Occipital lobe (tissue), 2 donors: ENCODE measurements around the gene PPP1R2. TPM values are rescaled to one million over a fixed set of nuclear protein-coding genes. Genes with fewer than 3 reads are reported as not detected.

Experiments
- small RNA-seq: library from RNA; depleted of rRNA; stranded (forward); fragments of <200 nt; gene quantifications from one replicate; pipeline ENCODE3, GENCODE V24; 2014
- total RNA-seq: library from RNA; depleted of rRNA; stranded (reverse); fragments of >200 nt; gene quantifications from one replicate; pipeline ENCODE4 v1.2.3, GENCODE V29; 2014

PPP1R2 gene
- total RNA-seq, 1 donor from 2014 or later = 92.3 TPM

Small RNA genes lying within 50 kb of the gene (small RNA-seq; reads per million reads assigned to genes)
- gene RN7SL73P = not detected
- not detected for gene RNU6ATAC24P

Other genes with a start within 250 kb of the PPP1R2 start
- gene ACAP2, start 100.3 kb downstream of the PPP1R2 start, total RNA-seq = 199 TPM
- gene APOD, start 40.6 kb upstream of the PPP1R2 start, total RNA-seq = 3.6 TPM
- 1.9 TPM for gene MUC20, start 177.7 kb upstream of the PPP1R2 start, total RNA-seq